ENCODE measurements around the gene PRIM2.
"Not testable (repeated sequence)": the region's sequence is repeated elsewhere in the genome, so short reads cannot be mapped to it uniquely, and the experiment has no call there.

Gene PRIM2

DNA sequence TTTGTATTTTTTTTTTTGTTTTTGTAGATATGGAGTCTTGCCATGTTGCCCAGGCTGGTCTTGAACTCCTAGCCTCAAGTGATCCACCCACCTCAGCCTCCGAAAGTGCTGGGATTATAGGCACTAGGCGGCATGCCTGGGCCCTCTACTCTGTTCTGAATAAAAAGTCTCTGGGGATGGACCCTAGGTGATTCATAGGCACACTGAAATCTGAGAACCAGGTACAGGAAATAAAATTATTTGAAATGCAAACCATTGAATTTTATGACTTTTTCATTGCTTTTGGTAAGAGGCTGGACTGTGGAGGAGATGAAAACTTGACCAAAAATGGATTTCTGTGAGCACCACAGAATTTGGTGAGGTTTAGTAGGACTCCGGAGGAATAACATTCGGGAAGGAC, 117.5 kb downstream of the PRIM2 start:
- no peak for DNase-seq (ENCODE audit: low read depth)
- no peak overlapping the region for H3K4me3 ChIP-seq (ENCODE audit: low read depth, low read length)

GRCh38 chr6:57435475-57436160, 118.2 kb downstream of the PRIM2 start:
- H3K4me3 ChIP-seq (ENCODE audit: low read depth, low read length): no peak overlapping the region
- DNase-seq (ENCODE audit: low read depth): no peak

- H3K4me3 ChIP-seq (ENCODE audit: low read depth, low read length): not testable (repeated sequence)
Observed at GRCh38 chr6:57440735-57441134, 123.3 kb downstream of the PRIM2 start.

GRCh38 chr6:57442133-57442532, 124.7 kb downstream of the PRIM2 start:
- not testable (repeated sequence) for H3K4me3 ChIP-seq (ENCODE audit: low read depth, low read length); DNase-seq (ENCODE audit: low read depth)

More at GRCh38 chr6:57440735-57441134, 123.3 kb downstream of the PRIM2 start:
- DNase-seq (ENCODE audit: low read depth): not testable (repeated sequence)

- H3K4me3 ChIP-seq (ENCODE audit: low read depth, low read length); DNase-seq (ENCODE audit: low read depth): not testable (repeated sequence)
Observed at GRCh38 chr6:57443181-57443580, 125.8 kb downstream of the PRIM2 start.

DNA sequence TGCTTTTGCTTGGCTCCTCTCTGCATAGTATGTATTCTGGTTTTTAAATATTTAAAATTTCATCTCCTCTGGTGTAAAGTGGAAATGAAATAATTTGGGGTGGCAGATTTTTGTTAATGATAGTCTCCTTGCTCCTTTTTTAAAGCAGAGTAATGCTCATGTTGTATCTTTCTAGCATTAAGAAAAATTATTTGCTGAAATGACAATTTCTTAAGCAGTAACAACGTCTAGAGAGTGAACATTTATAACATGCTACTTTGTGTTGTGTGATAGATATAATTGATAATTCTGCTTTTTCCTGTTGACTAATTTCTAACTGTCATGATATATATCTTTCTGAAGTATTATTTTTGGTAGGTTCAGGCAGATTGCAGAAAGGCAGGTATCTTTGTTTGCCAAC, 127.4 kb downstream of the PRIM2 start:
- H3K4me3 ChIP-seq (ENCODE audit: low read depth, low read length); DNase-seq (ENCODE audit: low read depth): not testable (repeated sequence)

GRCh38 chr6:57445379-57445778, 127.9 kb downstream of the PRIM2 start:
- not testable (repeated sequence) for DNase-seq (ENCODE audit: low read depth); H3K4me3 ChIP-seq (ENCODE audit: low read depth, low read length)

- DNase-seq (ENCODE audit: low read depth); H3K4me3 ChIP-seq (ENCODE audit: low read depth, low read length): not testable (repeated sequence)
Observed at GRCh38 chr6:57445790-57446468, 128.5 kb downstream of the PRIM2 start.

DNA sequence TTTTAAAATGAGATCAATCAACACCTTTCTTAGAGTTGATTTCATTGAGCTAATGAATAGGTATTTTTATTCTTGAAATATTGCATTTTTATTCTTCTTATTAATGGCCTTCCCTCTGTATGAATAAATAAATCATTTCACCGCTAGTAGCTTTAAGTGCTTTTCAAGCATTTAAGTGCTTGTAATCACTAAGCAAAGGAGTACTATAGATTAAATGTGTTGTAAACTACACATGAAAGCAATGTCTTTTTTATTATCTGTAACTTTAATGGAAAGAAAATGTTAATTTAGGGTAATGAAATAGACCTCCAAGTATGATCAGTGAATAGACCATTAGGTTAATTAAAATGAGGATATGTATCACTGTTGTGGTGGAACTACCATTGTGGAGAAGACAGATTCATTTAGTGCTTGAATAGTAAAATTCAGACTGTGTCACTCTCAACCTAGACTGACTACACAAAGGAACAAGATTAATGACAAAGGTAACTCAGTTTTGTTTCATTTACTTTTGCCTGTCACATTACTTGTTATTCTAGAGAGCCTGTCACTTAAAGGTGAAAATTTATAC, 132.2 kb downstream of the PRIM2 start:
- H3K4me3 ChIP-seq (ENCODE audit: low read depth, low read length); DNase-seq (ENCODE audit: low read depth): not testable (repeated sequence)

GRCh38 chr6:57459781-57460180, 142.4 kb downstream of the PRIM2 start:
- not testable (repeated sequence) for DNase-seq (ENCODE audit: low read depth); H3K4me3 ChIP-seq (ENCODE audit: low read depth, low read length)

DNA sequence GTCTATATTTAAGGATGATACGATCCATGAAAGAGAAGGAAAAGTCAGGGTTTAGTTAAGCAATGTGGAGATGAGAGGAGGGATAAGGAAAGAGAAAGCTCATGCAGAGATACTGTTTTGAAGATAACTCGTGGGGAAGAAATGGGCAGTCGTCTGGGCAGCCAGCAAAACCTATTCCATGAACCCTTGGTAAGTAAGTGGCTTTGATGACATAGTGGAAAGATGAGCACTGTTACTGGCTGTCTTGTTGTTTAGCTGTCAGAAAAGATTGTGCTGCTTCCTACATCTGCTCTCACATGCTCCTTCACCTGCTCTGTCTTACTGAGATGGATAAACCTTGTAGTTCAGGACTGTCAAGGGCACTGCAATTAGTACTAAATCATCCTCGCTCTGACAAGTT, 143.6 kb downstream of the PRIM2 start:
- not testable (repeated sequence) for H3K4me3 ChIP-seq (ENCODE audit: low read depth, low read length); DNase-seq (ENCODE audit: low read depth)

DNA sequence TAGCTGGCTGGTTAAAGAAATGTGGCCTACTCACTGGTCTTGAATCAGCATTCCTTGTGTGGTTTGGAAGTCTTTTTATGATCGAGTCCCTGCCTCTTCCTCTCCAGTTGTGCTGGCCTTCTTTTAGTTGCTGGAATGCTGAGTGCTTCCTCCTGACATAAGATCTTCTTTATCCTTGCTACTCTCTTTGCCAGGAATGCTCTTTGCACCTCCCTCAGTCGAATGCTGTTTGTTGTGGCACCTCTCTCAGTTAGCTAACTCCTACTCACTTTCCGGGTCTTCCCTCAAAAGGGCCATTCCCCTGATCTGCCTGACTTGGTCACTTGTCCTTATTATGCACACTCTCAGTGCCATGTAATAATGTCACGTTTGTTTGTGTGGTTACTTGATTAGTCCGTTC, 146.4 kb downstream of the PRIM2 start:
- not testable (repeated sequence) for H3K4me3 ChIP-seq (ENCODE audit: low read depth, low read length); DNase-seq (ENCODE audit: low read depth)

- DNase-seq (ENCODE audit: low read depth): not testable (repeated sequence)
Observed at GRCh38 chr6:57465968-57466367, 148.5 kb downstream of the PRIM2 start.

GRCh38 chr6:57469072-57469471, 151.6 kb downstream of the PRIM2 start:
- no peak overlapping the region for H3K4me3 ChIP-seq (ENCODE audit: low read depth, low read length)
- DNase-seq (ENCODE audit: low read depth): no peak

More at GRCh38 chr6:57465968-57466367, 148.5 kb downstream of the PRIM2 start:
- H3K4me3 ChIP-seq (ENCODE audit: low read depth, low read length): not testable (repeated sequence)

DNA sequence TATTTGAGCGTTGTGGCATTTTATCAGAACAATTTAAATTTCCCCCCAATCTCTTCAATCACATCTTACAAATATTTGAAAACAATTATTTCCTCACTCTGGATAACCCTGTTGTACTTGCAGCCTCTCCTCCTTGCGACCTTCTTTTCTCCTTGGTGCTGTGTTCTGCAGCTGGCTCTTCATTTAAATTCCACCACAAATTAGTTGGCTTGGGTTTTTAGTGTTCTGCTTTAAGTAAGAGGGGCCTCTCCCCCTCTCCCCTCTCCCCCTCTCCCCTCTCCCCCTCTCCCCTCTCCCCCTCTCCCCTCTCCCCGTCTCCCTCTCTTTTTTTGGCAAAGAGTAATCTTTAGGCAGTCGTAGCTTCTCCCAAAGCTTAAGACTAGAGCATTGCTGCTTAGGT, 152.7 kb downstream of the PRIM2 start:
- not testable (repeated sequence) for DNase-seq (ENCODE audit: low read depth); H3K4me3 ChIP-seq (ENCODE audit: low read depth, low read length)

- not testable (repeated sequence) for DNase-seq (ENCODE audit: low read depth); H3K4me3 ChIP-seq (ENCODE audit: low read depth, low read length)
Observed at GRCh38 chr6:57471314-57471864, 154.0 kb downstream of the PRIM2 start.

GRCh38 chr6:57472861-57473362, 155.5 kb downstream of the PRIM2 start:
- not testable (repeated sequence) for H3K4me3 ChIP-seq (ENCODE audit: low read depth, low read length)
- DNase-seq (ENCODE audit: low read depth): peak; percentile 81

DNA sequence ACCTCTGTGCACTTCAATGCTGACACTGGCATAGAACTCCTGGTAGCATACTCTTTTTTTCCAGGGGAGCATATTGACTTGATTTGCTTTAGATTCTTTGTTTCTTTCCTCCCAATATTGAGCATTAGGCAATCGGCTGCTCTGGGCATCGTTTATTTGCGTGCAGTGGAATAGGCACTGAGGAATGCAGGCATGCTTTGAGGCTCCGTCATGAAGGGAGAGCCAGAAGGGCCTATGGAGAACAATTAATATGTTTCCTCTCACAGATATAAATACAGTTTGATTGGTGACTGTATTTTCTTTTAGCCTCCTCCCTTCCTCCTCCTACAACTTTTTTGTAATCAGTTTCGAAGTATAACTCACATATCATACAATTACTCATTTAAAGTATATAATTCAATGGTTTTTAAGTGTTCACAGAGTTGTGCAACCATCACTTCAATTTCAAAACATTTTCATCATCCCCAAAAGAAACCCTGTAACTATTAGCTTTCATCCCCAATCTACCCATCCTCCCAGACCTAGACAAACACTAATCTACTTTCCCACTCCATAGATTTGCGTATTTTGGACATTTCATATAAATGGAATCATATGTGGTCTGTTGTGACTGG, 157.5 kb downstream of the PRIM2 start:
- DNase-seq (ENCODE audit: low read depth): peak; percentile 49
- H3K4me3 ChIP-seq (ENCODE audit: low read depth, low read length): not testable (repeated sequence)

DNA sequence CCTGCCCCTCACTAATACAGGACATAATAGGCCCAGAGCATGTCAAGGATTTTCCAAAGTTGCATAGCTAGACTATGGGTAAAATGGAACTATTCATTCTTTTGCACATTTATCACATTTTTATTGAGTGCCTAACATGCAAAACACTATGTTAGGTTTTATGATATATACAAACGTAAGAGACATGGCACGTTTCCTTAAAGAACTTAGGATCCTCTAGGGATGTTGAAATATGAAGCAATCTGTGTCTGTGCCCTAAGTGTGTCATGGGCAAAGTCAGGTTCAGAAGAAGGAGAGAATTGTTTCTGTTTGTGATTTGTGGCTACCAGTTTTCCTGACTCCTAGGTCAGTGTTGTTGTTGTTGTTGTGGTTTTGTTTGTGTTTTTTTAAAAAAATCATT, 158.2 kb downstream of the PRIM2 start:
- DNase-seq (ENCODE audit: low read depth): peak; percentile 38
- H3K4me3 ChIP-seq (ENCODE audit: low read depth, low read length): not testable (repeated sequence)

DNA sequence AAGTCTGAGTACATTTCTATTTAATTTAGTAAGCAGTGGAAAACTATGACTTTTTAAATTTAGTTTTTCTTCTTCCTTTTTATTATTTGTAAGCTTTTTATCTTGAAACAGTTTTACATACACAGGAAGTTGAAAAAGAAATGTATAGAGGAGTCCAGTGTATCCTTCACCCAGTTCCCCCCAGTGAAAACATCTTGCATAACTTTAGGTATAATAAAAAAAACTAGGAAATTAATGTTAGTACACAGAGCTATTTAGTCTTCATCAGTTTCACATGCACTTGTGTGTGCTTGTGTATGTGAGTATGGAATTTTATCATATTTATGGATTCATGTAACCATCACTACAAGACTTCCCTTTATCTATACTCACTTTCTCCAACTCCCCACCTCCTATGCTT, 162.8 kb downstream of the PRIM2 start:
- DNase-seq (ENCODE audit: low read depth): not testable (repeated sequence)

More for the DNA sequence above, 162.8 kb downstream of the PRIM2 start:
- not testable (repeated sequence) for H3K4me3 ChIP-seq (ENCODE audit: low read depth, low read length)

Data from skeletal muscle cell (primary cell).